Measurements from ENCODE around the gene KIAA0825.

- TF ChIP-seq POLR2A (IDR thresholded peaks at IDR 0.05; ENCODE audit: extremely low read depth, insufficient read length) (no peak), MYC (IDR thresholded peaks at IDR 0.05; ENCODE audit: low read depth, low read length) (no peak)
- TF ChIP-seq, protein P1, sequence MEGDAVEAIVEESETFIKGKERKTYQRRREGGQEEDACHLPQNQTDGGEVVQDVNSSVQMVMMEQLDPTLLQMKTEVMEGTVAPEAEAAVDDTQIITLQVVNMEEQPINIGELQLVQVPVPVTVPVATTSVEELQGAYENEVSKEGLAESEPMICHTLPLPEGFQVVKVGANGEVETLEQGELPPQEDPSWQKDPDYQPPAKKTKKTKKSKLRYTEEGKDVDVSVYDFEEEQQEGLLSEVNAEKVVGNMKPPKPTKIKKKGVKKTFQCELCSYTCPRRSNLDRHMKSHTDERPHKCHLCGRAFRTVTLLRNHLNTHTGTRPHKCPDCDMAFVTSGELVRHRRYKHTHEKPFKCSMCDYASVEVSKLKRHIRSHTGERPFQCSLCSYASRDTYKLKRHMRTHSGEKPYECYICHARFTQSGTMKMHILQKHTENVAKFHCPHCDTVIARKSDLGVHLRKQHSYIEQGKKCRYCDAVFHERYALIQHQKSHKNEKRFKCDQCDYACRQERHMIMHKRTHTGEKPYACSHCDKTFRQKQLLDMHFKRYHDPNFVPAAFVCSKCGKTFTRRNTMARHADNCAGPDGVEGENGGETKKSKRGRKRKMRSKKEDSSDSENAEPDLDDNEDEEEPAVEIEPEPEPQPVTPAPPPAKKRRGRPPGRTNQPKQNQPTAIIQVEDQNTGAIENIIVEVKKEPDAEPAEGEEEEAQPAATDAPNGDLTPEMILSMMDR (IDR thresholded peaks at IDR 0.05; ENCODE audit: low read depth, low read length) = no peak
- TF ChIP-seq, protein P2, sequence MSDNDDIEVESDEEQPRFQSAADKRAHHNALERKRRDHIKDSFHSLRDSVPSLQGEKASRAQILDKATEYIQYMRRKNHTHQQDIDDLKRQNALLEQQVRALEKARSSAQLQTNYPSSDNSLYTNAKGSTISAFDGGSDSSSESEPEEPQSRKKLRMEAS (IDR thresholded peaks at IDR 0.05; ENCODE audit: low read depth, low read length) = no peak
Measured at GRCh38 chr5:94508461-94509148, 109.8 kb downstream of the KIAA0825 start.
